ENCODE measurements around the gene SLMAP.

The SLMAP gene

GRCh38 chr3:57963811-57964346 is 207.8 kb downstream of the SLMAP start:
- H3K27ac ChIP-seq = no peak overlapping the region

GRCh38 chr3:57966829-57967228 is 210.7 kb downstream of the SLMAP start:
- H3K4me3 ChIP-seq = no peak overlapping the region
- H3K4me2 ChIP-seq = no peak overlapping the region
- TF ChIP-seq Cebpa-rat (IDR thresholded peaks at IDR 0.05) = peak in 2 of 11 experiments; percentile 23 to 46; a peak in 2 of 22 replicates
- H3K9ac ChIP-seq = no peak overlapping the region
- no peaks in the 10 kb centered on the region for H4K20me1 ChIP-seq
- no peaks in the 10 kb centered on the region for H3K27me3 ChIP-seq
- H3K27ac ChIP-seq = no peak overlapping the region
- H3K36me3 ChIP-seq = no peaks in the 10 kb centered on the region
- no peaks in the 10 kb centered on the region for H3K9me3 ChIP-seq (replicated peaks in 1 of 11)
- H3K4me1 ChIP-seq = peaks cover 2 to 13% (median 11%) of the 10 kb centered on the region in 10 experiments

More at GRCh38 chr3:57963811-57964346, 207.8 kb downstream of the SLMAP start:
- Histone ChIP-seq H3K4me1 (peaks cover 16 to 24% (median 18%) of the 10 kb centered on the region in 10 experiments), H3K27me3 (no peaks in the 10 kb centered on the region), H4K20me1 (peaks cover 0 to 3% (median 0%) of the 10 kb centered on the region in 11 experiments; a peak in 1 of 22 replicates), H3K9me3 (replicated peaks in 1 of 11) (no peaks in the 10 kb centered on the region), H3K4me3 (no peak overlapping the region), H3K4me2 (no peak overlapping the region), H3K9ac (no peak overlapping the region), H3K36me3 (no peaks in the 10 kb centered on the region)
- TF ChIP-seq Cebpa-rat (IDR thresholded peaks at IDR 0.05) = no peak

GRCh38 chr3:57967590-57967989 is 211.5 kb downstream of the SLMAP start:
- H3K27me3 ChIP-seq = no peaks in the 10 kb centered on the region
- no peaks in the 10 kb centered on the region for H3K9me3 ChIP-seq (replicated peaks in 1 of 11)
- no peak overlapping the region for H3K4me3 ChIP-seq
- H4K20me1 ChIP-seq = no peaks in the 10 kb centered on the region
- no peak for TF ChIP-seq Cebpa-rat (IDR thresholded peaks at IDR 0.05)
- peak overlapping the region in 7 of 11 experiments; percentile 6 to 49 (median 28); a peak in 8 of 22 replicates for H3K4me2 ChIP-seq
- no peak overlapping the region for H3K9ac ChIP-seq
- H3K4me1 ChIP-seq = peaks cover 6 to 21% (median 18%) of the 10 kb centered on the region in 10 experiments
- no peak overlapping the region for H3K27ac ChIP-seq
- H3K36me3 ChIP-seq = no peaks in the 10 kb centered on the region

GRCh38 chr3:57968501-57968900 is 212.4 kb downstream of the SLMAP start:
- Histone ChIP-seq H4K20me1 (no peaks in the 10 kb centered on the region), H3K36me3 (no peaks in the 10 kb centered on the region), H3K27me3 (no peaks in the 10 kb centered on the region), H3K4me2 (peak overlapping the region in 1 of 11 experiments; percentile 46; a peak in 1 of 22 replicates), H3K4me1 (peaks cover 6 to 30% (median 20%) of the 10 kb centered on the region in 10 experiments), H3K27ac (no peak overlapping the region), H3K9me3 (replicated peaks in 1 of 11) (no peaks in the 10 kb centered on the region), H3K9ac (no peak overlapping the region), H3K4me3 (no peak overlapping the region)
- TF ChIP-seq Cebpa-rat (IDR thresholded peaks at IDR 0.05) = no peak

GRCh38 chr3:57971975-57972374 is 215.9 kb downstream of the SLMAP start:
- Histone ChIP-seq H3K36me3 (no peaks in the 10 kb centered on the region), H3K27ac (peak overlapping the region in 2 of 11 experiments; percentile 12 to 23; a peak in 1 of 22 replicates), H3K4me3 (no peak overlapping the region), H3K4me2 (peak overlapping the region; percentile 15 to 73 (median 48); a peak in 17 of 22 replicates), H3K9ac (0 out of 22 replicates have a peak overlapping the region, but pooled peaks of 1 of the 11 experiments have one; percentile 15), H3K4me1 (peaks cover 20 to 52% (median 28%) of the 10 kb centered on the region in 10 experiments), H3K9me3 (replicated peaks in 1 of 11) (no peaks in the 10 kb centered on the region), H4K20me1 (0 out of 22 replicates have a peak, but pooled peaks cover 0 to 5% (median 0%) of the 10 kb centered on the region in 11 experiments), H3K27me3 (no peaks in the 10 kb centered on the region)
- no peak for TF ChIP-seq Cebpa-rat (IDR thresholded peaks at IDR 0.05)

GRCh38 chr3:57972531-57973111 is 216.5 kb downstream of the SLMAP start:
- Histone ChIP-seq H3K36me3 (no peaks in the 10 kb centered on the region), H3K9ac (0 out of 22 replicates have a peak overlapping the region, but pooled peaks of 1 of the 11 experiments have one; percentile 15), H3K27ac (peak overlapping the region in 1 of 11 experiments; percentile 1; a peak in 1 of 22 replicates), H3K4me2 (peak overlapping the region in 9 of 11 experiments; percentile 19 to 73 (median 49); a peak in 13 of 22 replicates), H4K20me1 (0 out of 22 replicates have a peak, but pooled peaks cover 0 to 5% (median 0%) of the 10 kb centered on the region in 11 experiments), H3K4me1 (peaks cover 14 to 49% (median 25%) of the 10 kb centered on the region in 10 experiments), H3K4me3 (no peak overlapping the region), H3K27me3 (no peaks in the 10 kb centered on the region), H3K9me3 (replicated peaks in 1 of 11) (no peaks in the 10 kb centered on the region)
- no peak for TF ChIP-seq Cebpa-rat (IDR thresholded peaks at IDR 0.05)

- H3K36me3 ChIP-seq = no peaks in the 10 kb centered on the region
- H3K9me3 ChIP-seq (replicated peaks in 1 of 11) = no peaks in the 10 kb centered on the region
- no peak for TF ChIP-seq Cebpa-rat (IDR thresholded peaks at IDR 0.05)
- peak overlapping the region in 1 of 11 experiments; percentile 8; a peak in 1 of 22 replicates for H3K27ac ChIP-seq
- peaks cover 9 to 57% (median 30%) of the 10 kb centered on the region in 10 experiments for H3K4me1 ChIP-seq
- H3K4me3 ChIP-seq = no peak overlapping the region
- 0 out of 22 replicates have a peak, but pooled peaks cover 0 to 5% (median 0%) of the 10 kb centered on the region in 11 experiments for H4K20me1 ChIP-seq
- peak overlapping the region in 6 of 11 experiments; percentile 45 to 73 (median 65); a peak in 12 of 22 replicates for H3K4me2 ChIP-seq
- no peaks in the 10 kb centered on the region for H3K27me3 ChIP-seq
- H3K9ac ChIP-seq = no peak overlapping the region
These were observed 217.8 kb downstream of the SLMAP start for GRCh38 chr3:57973715-57974477.

GRCh38 chr3:57974796-57975388 is 218.8 kb downstream of the SLMAP start:
- TF ChIP-seq Cebpa-rat (IDR thresholded peaks at IDR 0.05) = no peak
- Histone ChIP-seq H3K9ac (no peak overlapping the region), H4K20me1 (0 out of 22 replicates have a peak, but pooled peaks cover 0 to 5% (median 0%) of the 10 kb centered on the region in 11 experiments), H3K27ac (peak overlapping the region in 4 of 11 experiments; percentile 20 to 43 (median 28); a peak in 4 of 22 replicates), H3K27me3 (no peaks in the 10 kb centered on the region), H3K4me1 (peaks cover 13 to 67% (median 35%) of the 10 kb centered on the region in 10 experiments), H3K4me3 (no peak overlapping the region), H3K36me3 (no peaks in the 10 kb centered on the region), H3K4me2 (peak overlapping the region in 7 of 11 experiments; percentile 22 to 73 (median 64); a peak in 14 of 22 replicates), H3K9me3 (replicated peaks in 1 of 11) (no peaks in the 10 kb centered on the region)

Data from BLaER1 treated with 17β-estradiol and CSF1 and Interleukin-3, amounts not matched to agents 10 nM and 100 nM (cell line).